ENCODE data around the gene THRA. TPM values are rescaled to one million over a fixed set of nuclear protein-coding genes. Genes with fewer than 3 reads are reported as not detected.

Gene THRA
- total and polyA plus RNA-seq, 2 donors (not counting 3 experiments of a cell fraction or from before 2014, with no cell fraction given) = 17.4 to 29.6 TPM

DNA sequence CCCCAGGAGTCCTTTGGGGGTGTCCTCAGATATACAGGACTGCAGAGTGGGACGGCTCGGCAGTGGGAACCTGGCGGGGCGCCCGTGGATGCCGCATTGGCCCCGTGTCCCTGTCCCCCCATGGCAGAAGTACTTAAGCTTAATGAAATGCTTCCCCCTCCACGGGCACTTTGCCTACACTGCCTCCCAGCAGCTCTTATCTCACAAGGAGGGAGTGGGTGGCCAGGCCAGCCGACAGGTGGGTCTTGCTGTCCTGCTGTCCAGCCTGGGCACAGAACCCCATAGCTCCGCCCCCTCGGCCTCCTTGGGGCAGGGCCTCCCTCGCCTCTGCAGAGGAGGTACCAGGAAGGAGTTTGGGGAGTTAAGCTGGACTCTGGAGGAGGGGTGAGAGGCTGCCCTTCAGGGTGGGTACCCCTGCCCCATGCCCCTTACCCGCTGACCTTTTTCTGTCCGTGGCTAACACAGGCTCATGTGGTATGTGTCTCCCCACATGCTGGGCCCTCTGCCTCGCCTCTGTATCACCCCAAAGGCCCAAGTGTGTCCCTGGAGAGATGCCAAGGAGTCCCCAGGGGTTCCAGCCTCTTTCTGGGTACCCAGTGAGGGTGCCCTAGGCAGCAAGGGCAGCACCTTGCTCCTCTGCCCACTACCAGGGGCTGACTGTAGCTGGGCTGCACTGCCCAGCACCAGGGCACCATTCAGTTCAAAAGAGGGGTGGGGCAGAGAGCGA lies 8.7 kb downstream of the THRA start:
- Histone ChIP-seq H3K27ac (ENCODE audit: insufficient read depth, low read depth, low read length) (no peak overlapping the region), H3K36me3 (ENCODE audit: control insufficient read depth in 2 of 2, extremely low read depth in 1 of 2, insufficient read depth in 2 of 2, low read length in 2 of 2) (peaks cover 0 to 8% of the 10 kb centered on the region in 2 experiments), H3K4me2 (ENCODE audit: insufficient read depth, low read length) (no peak overlapping the region), H3K79me2 (ENCODE audit: control insufficient read depth, insufficient read depth, low read length) (peaks cover 2% of the 10 kb centered on the region), H3K9ac (replicated peaks; ENCODE audit: extremely low read depth, insufficient read depth, low read length) (no peak overlapping the region), H3K4me1 (ENCODE audit: control insufficient read depth, extremely low read depth, insufficient read depth, low read length) (peaks cover 35% of the 10 kb centered on the region), H3K9me3 (replicated peaks; ENCODE audit: control insufficient read depth, insufficient read depth, low read length) (no peaks in the 10 kb centered on the region), H3K9me1 (replicated peaks; ENCODE audit: control insufficient read depth, extremely low read depth, insufficient read depth, low read length) (no peaks in the 10 kb centered on the region), H3K4me3 (replicated peaks in 1 of 3; ENCODE audit: insufficient read depth in 1 of 3, low read depth in 1 of 3, low read length in 3 of 3) (no peak overlapping the region), H4K20me1 (replicated peaks; ENCODE audit: control insufficient read depth, extremely low read depth, insufficient read depth, low read length) (no peaks in the 10 kb centered on the region), H2AFZ (ENCODE audit: low read depth, low read length) (no peak overlapping the region), H3K27me3 (ENCODE audit: control insufficient read depth in 2 of 2, insufficient read depth in 2 of 2, low read length in 2 of 2) (no peaks in the 10 kb centered on the region)
- FAIRE-seq = no peak
- ChIA-PET POLR2A (no interaction called here), CTCF (interaction anchor here (0.5 to 2.2 kb wide), 4 partner anchors 15 to 45 kb away, joined by 3 to 7 read pairs (median 4); no protein-coding TSS in a partner anchor)
- BruUV-seq (replicated peaks) = no TSS peak
- DNase-seq (ENCODE audit: low read depth, low spot score) = no peak
- TF ChIP-seq, protein P1, sequence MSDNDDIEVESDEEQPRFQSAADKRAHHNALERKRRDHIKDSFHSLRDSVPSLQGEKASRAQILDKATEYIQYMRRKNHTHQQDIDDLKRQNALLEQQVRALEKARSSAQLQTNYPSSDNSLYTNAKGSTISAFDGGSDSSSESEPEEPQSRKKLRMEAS (IDR thresholded peaks at IDR 0.05; ENCODE audit: insufficient read depth, insufficient read length) = no peak
- TF ChIP-seq, protein P2, sequence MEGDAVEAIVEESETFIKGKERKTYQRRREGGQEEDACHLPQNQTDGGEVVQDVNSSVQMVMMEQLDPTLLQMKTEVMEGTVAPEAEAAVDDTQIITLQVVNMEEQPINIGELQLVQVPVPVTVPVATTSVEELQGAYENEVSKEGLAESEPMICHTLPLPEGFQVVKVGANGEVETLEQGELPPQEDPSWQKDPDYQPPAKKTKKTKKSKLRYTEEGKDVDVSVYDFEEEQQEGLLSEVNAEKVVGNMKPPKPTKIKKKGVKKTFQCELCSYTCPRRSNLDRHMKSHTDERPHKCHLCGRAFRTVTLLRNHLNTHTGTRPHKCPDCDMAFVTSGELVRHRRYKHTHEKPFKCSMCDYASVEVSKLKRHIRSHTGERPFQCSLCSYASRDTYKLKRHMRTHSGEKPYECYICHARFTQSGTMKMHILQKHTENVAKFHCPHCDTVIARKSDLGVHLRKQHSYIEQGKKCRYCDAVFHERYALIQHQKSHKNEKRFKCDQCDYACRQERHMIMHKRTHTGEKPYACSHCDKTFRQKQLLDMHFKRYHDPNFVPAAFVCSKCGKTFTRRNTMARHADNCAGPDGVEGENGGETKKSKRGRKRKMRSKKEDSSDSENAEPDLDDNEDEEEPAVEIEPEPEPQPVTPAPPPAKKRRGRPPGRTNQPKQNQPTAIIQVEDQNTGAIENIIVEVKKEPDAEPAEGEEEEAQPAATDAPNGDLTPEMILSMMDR (IDR thresholded peaks at IDR 0.05; ENCODE audit: extremely low read depth in 1 of 2, insufficient read depth in 1 of 2, low read depth in 1 of 2, low read length in 2 of 2) = no peak
- TF ChIP-seq MYC (IDR thresholded peaks at IDR 0.05; ENCODE audit: low read depth, low read length) (no peak), JUN (IDR thresholded peaks at IDR 0.05; ENCODE audit: borderline replicate concordance, insufficient read depth, insufficient read length, low read depth) (no peak), POLR2A (IDR thresholded peaks at IDR 0.05; ENCODE audit: low read depth, low read length) (no peak), GATA2 (IDR thresholded peaks at IDR 0.05; ENCODE audit: insufficient read depth, insufficient read length, low read depth, low read length) (no peak), FOS (IDR thresholded peaks at IDR 0.05; ENCODE audit: borderline replicate concordance, insufficient read depth, low read length) (no peak), POLR2AphosphoS5 (IDR thresholded peaks at IDR 0.05; ENCODE audit: insufficient read depth, low read depth, low read length) (no peak), EZH2 (IDR thresholded peaks at IDR 0.05; ENCODE audit: borderline replicate concordance, low read depth, low read length, severe bottlenecking) (no peak)
- intact Hi-C loops (cut with micrococcal nuclease) (no loop called here), dilution Hi-C loops (cut with MboI; ENCODE audit: extremely low pct_ligation_motif_present, low sequenced_read_pairs) (no loop called here)

Measured in endothelial cell of umbilical vein (primary cell).